Measurements from ENCODE around the gene MMS22L. TPM values are rescaled to one million over a fixed set of nuclear protein-coding genes. Genes with fewer than 3 reads are reported as not detected.

The MMS22L gene
- total RNA-seq, 4 donors from 2014 or later, result 7.7 to 26.4 (median 12.1) TPM

GRCh38 chr6:97312241-97312640, 29.2 kb upstream of the MMS22L start:
- H3K36me3 ChIP-seq, result no peaks in the 10 kb centered on the region
- H3K9me3 ChIP-seq, result no peaks in the 10 kb centered on the region
- DNase-seq, result no peak
- TF ChIP-seq POLR2A (IDR thresholded peaks at IDR 0.05), result no peak
- TF ChIP-seq, protein P1, sequence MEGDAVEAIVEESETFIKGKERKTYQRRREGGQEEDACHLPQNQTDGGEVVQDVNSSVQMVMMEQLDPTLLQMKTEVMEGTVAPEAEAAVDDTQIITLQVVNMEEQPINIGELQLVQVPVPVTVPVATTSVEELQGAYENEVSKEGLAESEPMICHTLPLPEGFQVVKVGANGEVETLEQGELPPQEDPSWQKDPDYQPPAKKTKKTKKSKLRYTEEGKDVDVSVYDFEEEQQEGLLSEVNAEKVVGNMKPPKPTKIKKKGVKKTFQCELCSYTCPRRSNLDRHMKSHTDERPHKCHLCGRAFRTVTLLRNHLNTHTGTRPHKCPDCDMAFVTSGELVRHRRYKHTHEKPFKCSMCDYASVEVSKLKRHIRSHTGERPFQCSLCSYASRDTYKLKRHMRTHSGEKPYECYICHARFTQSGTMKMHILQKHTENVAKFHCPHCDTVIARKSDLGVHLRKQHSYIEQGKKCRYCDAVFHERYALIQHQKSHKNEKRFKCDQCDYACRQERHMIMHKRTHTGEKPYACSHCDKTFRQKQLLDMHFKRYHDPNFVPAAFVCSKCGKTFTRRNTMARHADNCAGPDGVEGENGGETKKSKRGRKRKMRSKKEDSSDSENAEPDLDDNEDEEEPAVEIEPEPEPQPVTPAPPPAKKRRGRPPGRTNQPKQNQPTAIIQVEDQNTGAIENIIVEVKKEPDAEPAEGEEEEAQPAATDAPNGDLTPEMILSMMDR (IDR thresholded peaks at IDR 0.05), result no peak
- H3K4me3 ChIP-seq, result no peak overlapping the region
- H3K27ac ChIP-seq, result no peak overlapping the region
- no peaks in the 10 kb centered on the region for H3K4me1 ChIP-seq
- H3K27me3 ChIP-seq, result no peaks in the 10 kb centered on the region

GRCh38 chr6:97306544-97307320, 23.7 kb upstream of the MMS22L start:
- Histone ChIP-seq H3K9me3 (no peaks in the 10 kb centered on the region), H3K27ac (no peak overlapping the region), H3K27me3 (no peaks in the 10 kb centered on the region), H3K4me3 (no peak overlapping the region), H3K36me3 (no peaks in the 10 kb centered on the region), H3K4me1 (no peaks in the 10 kb centered on the region)
- TF ChIP-seq, protein P1 (IDR thresholded peaks at IDR 0.05), result no peak
- TF ChIP-seq POLR2A (IDR thresholded peaks at IDR 0.05), result no peak
- no peak for DNase-seq

GRCh38 chr6:97305414-97306066, 22.5 kb upstream of the MMS22L start:
- no peaks in the 10 kb centered on the region for H3K36me3 ChIP-seq
- TF ChIP-seq POLR2A (IDR thresholded peaks at IDR 0.05), result no peak
- TF ChIP-seq, protein P1 (IDR thresholded peaks at IDR 0.05), result no peak
- H3K27ac ChIP-seq, result no peak overlapping the region
- H3K4me3 ChIP-seq, result no peak overlapping the region
- DNase-seq, result no peak
- no peaks in the 10 kb centered on the region for H3K4me1 ChIP-seq
- no peaks in the 10 kb centered on the region for H3K27me3 ChIP-seq
- H3K9me3 ChIP-seq, result no peaks in the 10 kb centered on the region

DNA sequence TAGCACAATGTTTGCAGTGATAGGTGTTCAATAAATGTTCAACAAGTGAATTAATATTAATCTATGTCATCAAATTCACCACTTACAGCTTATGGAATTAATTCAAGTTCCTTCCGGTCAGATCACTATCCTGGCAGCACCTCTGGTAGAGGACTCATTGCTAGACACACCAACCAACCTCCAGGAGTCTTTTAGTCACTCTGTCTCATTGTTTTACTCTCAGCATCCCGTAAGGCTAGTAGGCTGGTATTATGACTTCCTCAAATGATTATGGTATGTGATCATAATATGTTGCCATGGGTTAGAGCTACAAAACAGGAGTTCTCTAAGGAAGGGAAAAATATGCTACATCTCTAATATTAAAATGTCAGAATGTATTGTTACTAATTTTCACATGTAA, 21.7 kb upstream of the MMS22L start:
- Histone ChIP-seq H3K4me3 (no peak overlapping the region), H3K27me3 (no peaks in the 10 kb centered on the region), H3K4me1 (no peaks in the 10 kb centered on the region), H3K9me3 (no peaks in the 10 kb centered on the region), H3K36me3 (no peaks in the 10 kb centered on the region), H3K27ac (no peak overlapping the region)
- TF ChIP-seq, protein P1 (IDR thresholded peaks at IDR 0.05), result no peak
- TF ChIP-seq POLR2A (IDR thresholded peaks at IDR 0.05), result no peak
- DNase-seq, result no peak

GRCh38 chr6:97294451-97294850, 11.4 kb upstream of the MMS22L start:
- no peaks in the 10 kb centered on the region for H3K27me3 ChIP-seq
- H3K27ac ChIP-seq, result no peak overlapping the region
- H3K36me3 ChIP-seq, result no peaks in the 10 kb centered on the region
- no peaks in the 10 kb centered on the region for H3K4me1 ChIP-seq
- H3K9me3 ChIP-seq, result no peaks in the 10 kb centered on the region
- DNase-seq, result no peak
- H3K4me3 ChIP-seq, result no peak overlapping the region
- TF ChIP-seq, protein P1 (IDR thresholded peaks at IDR 0.05), result no peak
- no peak for TF ChIP-seq POLR2A (IDR thresholded peaks at IDR 0.05)

All from Peyer's patch (tissue), 4 donors.